GM13977 (cell line): ENCODE measurements around the gene TRAPPC2.

Source experiments
- DNase-seq: peaks from one replicate; pipeline ENCODE4 v3.0.0; 2012; ENCODE audit warnings: low spot score
- CTCF ChIP-seq: IDR thresholded peaks from 2 replicates; pipeline ENCODE4 v1.5.1; 2012; ENCODE audit warnings: mild to moderate bottlenecking, control low read depth; ENCODE audit not compliant: insufficient read depth; ENCODE audit errors: extremely low read depth, missing control alignments
- in situ Hi-C: fragments of 300-500 bp; cut with MboI; formaldehyde crosslinking; loops from one replicate; pipeline ENCODE4 v1.12.0; 2022; ENCODE audit warnings: low sequenced_read_pairs, low pct_unique_long_range_greater_than_20kb, mixed read lengths, inconsistent platforms; ENCODE audit not compliant: unreplicated experiment

TRAPPC2 gene

DNA sequence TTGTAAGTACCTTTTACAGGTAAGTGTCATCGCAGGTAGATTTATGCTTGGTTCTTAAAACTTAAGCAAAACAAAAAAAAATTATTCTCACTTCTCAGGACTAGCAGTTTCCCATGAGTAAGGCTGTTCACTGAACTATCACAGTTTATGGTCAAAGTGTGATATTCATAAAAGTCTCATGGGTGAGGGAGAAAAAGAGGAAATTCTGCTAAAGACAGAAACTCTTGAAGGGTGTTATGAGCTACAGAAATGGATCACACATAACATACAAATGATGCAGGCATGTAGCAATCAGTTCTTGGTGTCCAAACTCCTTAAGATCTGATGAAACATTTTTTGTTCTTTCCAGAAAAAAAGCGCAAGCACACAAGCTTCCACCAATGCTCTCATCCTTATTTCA is 37.0 kb downstream of the TRAPPC2 start:
- in situ Hi-C loops: loop anchor here (25.0 kb wide), 2 partner anchors 110 to 710 kb away; partner anchors contain the start of gene TMSB4X
- TF ChIP-seq CTCF: no peak
- DNase-seq: peak; percentile 34

- in situ Hi-C loops: loop anchor here (25.0 kb wide), 2 partner anchors 108 to 708 kb away; partner anchors contain the start of gene TMSB4X
- no peak for TF ChIP-seq CTCF
- no peak for DNase-seq
These were observed 38.8 kb downstream of the TRAPPC2 start for GRCh38 chrX:13695601-13696115.

DNA sequence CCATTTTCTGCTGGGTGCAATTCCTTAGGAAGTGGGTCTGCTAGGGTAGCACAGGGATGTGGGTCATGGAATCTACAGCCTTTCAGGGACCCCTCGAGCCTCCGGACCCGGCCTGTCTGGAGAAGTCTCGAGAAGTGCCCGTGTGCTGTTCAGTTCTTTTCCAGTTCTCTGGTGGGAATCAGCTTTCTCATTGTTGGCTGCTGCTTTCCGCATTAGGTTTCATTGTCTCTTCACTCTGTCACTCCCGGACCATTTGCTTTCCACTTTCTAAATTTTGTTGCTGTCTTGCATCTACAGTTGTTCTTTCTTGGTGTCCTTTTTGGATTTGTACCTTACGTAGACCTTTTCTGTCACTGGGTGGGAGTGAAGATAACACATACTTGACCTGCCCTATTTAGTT is 39.4 kb downstream of the TRAPPC2 start:
- in situ Hi-C loops: loop anchor here (25.0 kb wide), 2 partner anchors 108 to 708 kb away; partner anchors contain the start of gene TMSB4X
- no peak for DNase-seq
- no peak for TF ChIP-seq CTCF

DNA sequence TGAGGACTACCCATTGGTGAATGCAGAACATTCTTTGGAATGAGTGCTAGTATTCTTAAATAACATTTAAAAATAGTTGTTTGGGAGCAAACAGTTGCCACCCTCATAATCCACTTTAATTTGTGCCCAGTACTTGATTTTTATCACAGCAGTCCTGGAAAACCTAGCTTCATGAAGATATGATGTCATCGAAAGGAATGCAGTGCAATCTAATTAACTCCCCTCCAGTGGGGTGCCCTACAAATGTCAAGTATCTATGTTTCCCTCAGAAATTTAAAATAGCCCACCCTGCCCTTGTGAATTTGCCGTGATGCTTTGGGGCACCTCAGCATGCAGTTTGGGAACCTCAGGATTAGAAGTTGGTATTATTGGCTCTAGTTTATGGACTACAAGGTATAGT is 40.1 kb downstream of the TRAPPC2 start:
- in situ Hi-C loops: loop anchor here (25.0 kb wide), 2 partner anchors 107 to 707 kb away; partner anchors contain the start of gene TMSB4X

GRCh38 chrX:13693341-13693961 is 41.0 kb downstream of the TRAPPC2 start:
- in situ Hi-C loops: loop anchor here (25.0 kb wide), 2 partner anchors 106 to 706 kb away; partner anchors contain the start of gene TMSB4X
- no peak for DNase-seq
- TF ChIP-seq CTCF: no peak

More for the DNA sequence above, 40.1 kb downstream of the TRAPPC2 start:
- DNase-seq: no peak
- TF ChIP-seq CTCF: no peak

DNA sequence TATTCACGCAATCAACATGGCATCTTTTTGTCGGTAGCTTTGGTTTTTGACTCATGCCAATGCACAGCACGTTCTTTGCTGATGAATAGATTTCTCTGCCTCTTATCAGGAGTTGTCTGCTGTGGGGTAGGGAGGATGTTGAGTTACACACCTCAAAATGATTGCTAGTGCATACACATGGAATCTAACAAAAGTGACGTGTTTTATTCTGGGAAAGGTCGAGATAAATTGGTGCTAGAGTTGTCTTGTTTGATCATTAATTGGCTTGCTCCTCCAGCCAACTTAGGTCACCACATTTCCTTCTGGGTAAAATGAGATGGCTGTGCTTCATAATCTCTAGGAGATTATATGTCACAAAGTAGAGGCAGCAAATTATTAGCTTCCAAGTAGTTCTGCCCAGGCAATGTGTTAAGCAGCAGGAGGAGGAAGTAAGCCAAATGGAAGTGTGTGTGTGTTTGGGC is 41.6 kb downstream of the TRAPPC2 start:
- in situ Hi-C loops: loop anchor here (25.0 kb wide), 2 partner anchors 106 to 706 kb away; partner anchors contain the start of gene TMSB4X
- no peak for DNase-seq

More for the DNA sequence above, 41.6 kb downstream of the TRAPPC2 start:
- no peak for TF ChIP-seq CTCF
